HepG2 (cell line): Measurements from ENCODE around the gene GHR. TPM values are rescaled to one million over a fixed set of nuclear protein-coding genes. Genes with fewer than 3 reads are reported as not detected.

Experiments used
- ATAC-seq: fragments of 200-7000 bp; cut with Tn5 transposase; 3 replicates; pipeline ENCODE4 v1.9.1; 2020; ENCODE audit warnings: mild to moderate bottlenecking, moderate library complexity
- BruUV-seq: library from RNA; stranded (reverse); fragments of 400-500 nt; replicated peaks from 2 replicates; lab custom pipeline; 2021; lab: Mats Ljungman, UMichigan
- CTCF ChIA-PET: fragments of 300-600 bp; formaldehyde crosslinking; extraction: SDS; loops from one replicate; lab custom pipeline; 2021; ENCODE audit warnings: low total read pairs, inconsistent platforms, low intra/inter-chr PET ratio; lab: Yijun Ruan, JAX
- POLR2A ChIA-PET: fragments of 350-600 bp; sonication (Branson Sonifier 250); formaldehyde crosslinking; loops from one replicate; lab custom pipeline; 2020; ENCODE audit warnings: antibody characterized with exemption, inconsistent platforms; lab: Yijun Ruan, JAX
- DNase-seq: peaks from one replicate; pipeline ENCODE4 v3.0.0-alpha.2; 2015; ENCODE audit warnings: low spot score
- FAIRE-seq: peaks from 3 replicates; lab custom pipeline; 2011; peaks lifted over from hg19 to GRCh38; lab: Jason Lieb, UNC
- H2AFZ ChIP-seq: one replicate; pipeline ENCODE4 v1.6.1; 2011; ENCODE audit warnings: low read length, inconsistent platforms
- H3K27ac ChIP-seq: fragments of 300-600 bp; 3 replicates; pipeline ENCODE4 v1.8.0; 2011; ENCODE audit warnings: mixed run types, mild to moderate bottlenecking, mixed read lengths, low read length, inconsistent platforms; ENCODE audit not compliant: insufficient read depth; ENCODE audit errors: extremely low read length
- H3K27me3 ChIP-seq, 2 experiments: fragments of 200-600 bp in 1 of 2; 2 replicates in 1 of 2; 3 replicates in 1 of 2; pipeline versions ENCODE4 v1.6.0 to v1.8.0; 2011; ENCODE audit warnings: low read length in 2 of 2, mild to moderate bottlenecking in 2 of 2, moderate library complexity in 2 of 2, inconsistent platforms in 1 of 2; ENCODE audit not compliant: insufficient read depth in 2 of 2, control insufficient read depth in 1 of 2
- H3K36me3 ChIP-seq, 2 experiments: fragments of 200-600 bp in 1 of 2; replicated peaks in 1 of 2; 2 replicates in 1 of 2; 3 replicates in 1 of 2; pipeline versions ENCODE4 v1.5.1 to v1.8.0; 2011; ENCODE audit warnings: low read length in 2 of 2, inconsistent platforms in 1 of 2; ENCODE audit not compliant: insufficient read depth in 2 of 2, control insufficient read depth in 1 of 2
- H3K4me1 ChIP-seq: 2 replicates; pipeline ENCODE4 v1.5.1; 2012; ENCODE audit warnings: low read length, inconsistent platforms; ENCODE audit not compliant: insufficient read depth
- H3K4me2 ChIP-seq: 2 replicates; pipeline ENCODE4 v1.6.0; 2011; ENCODE audit warnings: low read depth, low read length, inconsistent platforms
- H3K4me3 ChIP-seq, 3 experiments: fragments of 200-600 bp in 1 of 3; sonication (generic), shearing (Covaris generic) in 1 of 3; replicated peaks in 1 of 3; 2 replicates each; pipeline ENCODE4 v1.5.1; 2011 to 2016; ENCODE audit warnings: low read length in 3 of 3, inconsistent platforms in 2 of 3, low read depth in 2 of 3, mild to moderate bottlenecking in 2 of 3, control low read depth in 1 of 3, mixed read lengths in 1 of 3; ENCODE audit not compliant: insufficient read depth in 1 of 3
- H3K79me2 ChIP-seq: one replicate; pipeline ENCODE4 v1.6.1; 2011; ENCODE audit warnings: low read length, inconsistent platforms; ENCODE audit not compliant: insufficient read depth
- H3K9ac ChIP-seq: 2 replicates; pipeline ENCODE4 v1.6.0; 2011; ENCODE audit warnings: mild to moderate bottlenecking, low read depth, low read length, inconsistent platforms; ENCODE audit not compliant: insufficient read depth
- H3K9me3 ChIP-seq: 2 replicates; pipeline ENCODE4 v1.5.1; 2012; ENCODE audit warnings: mild to moderate bottlenecking, low read length
- H4K20me1 ChIP-seq: 2 replicates; pipeline ENCODE4 v1.6.0; 2011; ENCODE audit warnings: inconsistent platforms, mild to moderate bottlenecking, low read length, moderate library complexity; ENCODE audit not compliant: insufficient read depth
- AGO1 ChIP-seq: fragments of 200-400 bp; formaldehyde crosslinking; IDR thresholded peaks from 2 replicates; pipeline ENCODE4 v1.6.1; 2017; ENCODE audit warnings: mild to moderate bottlenecking, low read depth, low read length, moderate library complexity; ENCODE audit not compliant: poor library complexity, severe bottlenecking
- MAZ ChIP-seq, 2 experiments: sonication (generic) in 1 of 2; formaldehyde crosslinking in 1 of 2; IDR thresholded peaks; 2 replicates each; pipeline versions ENCODE4 v1.5.0 to v1.6.1; 2012 to 2020; ENCODE audit warnings: low read depth in 2 of 2, mild to moderate bottlenecking in 2 of 2, borderline replicate concordance in 1 of 2, improper control_type of control experiment in 1 of 2, low read length in 1 of 2, missing genetic modification reagents in 1 of 2, moderate library complexity in 1 of 2
- NFIC ChIP-seq: IDR thresholded peaks from 2 replicates; pipeline ENCODE4 v1.6.1; 2012; ENCODE audit warnings: mild to moderate bottlenecking, low read length, inconsistent platforms
- ONECUT2 ChIP-seq: sonication (generic); formaldehyde crosslinking; IDR thresholded peaks from 2 replicates; pipeline ENCODE4 v1.4.0; 2020; ENCODE audit warnings: missing genetic modification reagents
- PHF5A ChIP-seq: IDR thresholded peaks from one replicate; pipeline ENCODE4 v1.6.1; 2018; ENCODE audit warnings: low read depth, missing genetic modification reagents; ENCODE audit not compliant: unreplicated experiment
- SATB2 ChIP-seq: sonication (generic); formaldehyde crosslinking; IDR thresholded peaks from 2 replicates; pipeline ENCODE4 v1.5.0; 2020; ENCODE audit warnings: missing genetic modification reagents
- ZNF20 ChIP-seq: sonication (generic); formaldehyde crosslinking; IDR thresholded peaks from 2 replicates; pipeline ENCODE4 v1.4.0; 2020; ENCODE audit warnings: mild to moderate bottlenecking, moderate library complexity, missing genetic modification reagents
- ZNF781 ChIP-seq: sonication (generic); formaldehyde crosslinking; IDR thresholded peaks from 2 replicates; pipeline ENCODE4 v1.5.1; 2020; ENCODE audit warnings: borderline replicate concordance, mild to moderate bottlenecking, missing genetic modification reagents; ENCODE audit errors: not compliant biosample characterization
- ZNF816 ChIP-seq: sonication (generic); formaldehyde crosslinking; IDR thresholded peaks from 2 replicates; pipeline ENCODE4 v1.8.0; 2022; ENCODE audit warnings: missing genetic modification reagents, mild to moderate bottlenecking, borderline replicate concordance
- WGBS: methylation state at CpG from one replicate; pipeline ENCODE4 v1.1.6; 2017; ENCODE audit warnings: low lambda C conversion rate; 5-methylcytosine and 5-hydroxymethylcytosine counted together
- in situ Hi-C: cut with HindIII; loops from 2 replicates; pipeline ENCODE4 v1.10.0; 2017; ENCODE audit warnings: low pct_unique_long_range_greater_than_20kb; ENCODE audit not compliant: extremely low pct_ligation_motif_present
- intact Hi-C: fragments of 100-400 bp; cut with micrococcal nuclease; formaldehyde crosslinking; loops from one replicate; pipeline ENCODE4 v1.10.0; 2022; ENCODE audit not compliant: unreplicated experiment
- polyA plus RNA-seq, 8 experiments: library from polyadenylated mRNA; depleted of rRNA in 3 of 8; stranded (reverse) in 7 of 8; unstranded in 1 of 8; fragments of >200 nt; fragmentation: Illumina TruSeq in 4 of 8; extraction: Trizol in 4 of 8; gene quantifications; 2 replicates each; pipeline versions ENCODE4 v1.2.1 to v1.2.3, GENCODE V29; 2011 to 2016; ENCODE audit warnings: low read depth in 4 of 8, missing spikeins in 1 of 8, mixed read lengths in 1 of 8; ENCODE audit not compliant: insufficient read depth in 1 of 8
- total RNA-seq, 5 experiments: library from RNA; depleted of rRNA; stranded (reverse); fragments of >200 nt; fragmentation: Illumina TruSeq; extraction: Trizol; gene quantifications; 2 replicates each; pipeline ENCODE4 v1.2.3, GENCODE V29; 2016; ENCODE audit warnings: low read depth in 1 of 5

The GHR gene
- total and polyA plus RNA-seq, 2 of the 13 experiments (the other 11 are each of a cell fraction or from before 2014, with no cell fraction given) = 0.07 TPM; not detected in 1

DNA sequence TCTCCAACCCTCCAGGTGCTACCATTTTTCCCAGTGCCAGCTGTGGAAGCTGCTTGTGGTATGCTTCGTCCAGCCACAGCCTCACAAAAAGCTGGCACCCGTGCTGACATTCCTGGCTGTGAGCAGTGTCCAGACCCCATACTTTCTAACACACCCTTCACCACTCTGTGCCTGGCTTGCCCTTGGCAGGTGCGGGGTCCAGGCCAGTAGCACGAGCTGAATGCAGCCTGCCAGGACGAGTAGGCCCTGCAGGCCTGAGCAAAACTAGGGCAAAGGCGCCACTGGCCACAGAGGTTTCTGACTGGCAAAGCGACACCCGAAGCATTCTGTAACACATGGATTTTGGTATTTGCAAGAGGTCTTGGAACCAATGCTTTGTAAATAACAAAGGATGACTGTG lies 26.0 kb upstream of the GHR start (continued):
- TF ChIP-seq MAZ (IDR thresholded peaks at IDR 0.05; ENCODE audit: borderline replicate concordance, low read depth, low read length) (no peak), MAZ (CRISPR knock-in tag; IDR thresholded peaks at IDR 0.05; ENCODE audit: low read depth) (no peak), ZNF816 (CRISPR knock-in tag) (no peak), SATB2 (no peak), PHF5A (CRISPR knock-in tag) (no peak)

- Histone ChIP-seq H3K79me2 (no peaks in the 10 kb centered on the region), H3K9me3 (no peaks in the 10 kb centered on the region), H4K20me1 (no peaks in the 10 kb centered on the region), H3K4me1 (no peaks in the 10 kb centered on the region), H3K4me2 (no peak overlapping the region), H3K4me3 (no peak overlapping the region), H3K27me3 (no peaks in the 10 kb centered on the region; a peak in 1 of 5 replicates), H3K9ac (no peak overlapping the region)
- in situ Hi-C loops (no loop called here), intact Hi-C loops (no loop called here)
- POLR2A ChIA-PET = no interaction called here
- DNase-seq = no peak
- no peak for ATAC-seq
- WGBS = 40% methylated on average over 2 of the region's 2 CpGs
- CTCF ChIA-PET = no interaction called here
- BruUV-seq = no TSS peak
- FAIRE-seq = no peak
- TF ChIP-seq ZNF20 (CRISPR knock-in tag) (no peak), ONECUT2 (CRISPR knock-in tag) (no peak), ZNF781 (no peak), AGO1 (no peak), NFIC (no peak)
- TF ChIP-seq, all 625 proteins: peak for 0
- no peak overlapping the region for H3K27ac ChIP-seq
- no peaks in the 10 kb centered on the region for H3K36me3 ChIP-seq
- no peak overlapping the region for H2AFZ ChIP-seq
These were observed 23.5 kb upstream of the GHR start for GRCh38 chr5:42399702-42400101.
